Measurements from ENCODE around the gene STPG1. TPM values are rescaled to one million over a fixed set of nuclear protein-coding genes. Genes with fewer than 3 reads are reported as not detected.

Gene STPG1
- total RNA-seq, 1 experiment from 2014 or later = 12.8 TPM

GRCh38 chr1:24336075-24336474, 77.5 kb downstream of the STPG1 start:
- Mint-ChIP-seq H3K27me3 (ENCODE audit: low read depth) (no peaks in the 10 kb centered on the region; the same call in 1 of the 2 replicates), H3K4me1 (peaks cover 49% of the 10 kb centered on the region), H3K27ac (no peak overlapping the region), H3K36me3 (no peaks in the 10 kb centered on the region), H3K4me3 (no peak overlapping the region), H3K9me3 (no peaks in the 10 kb centered on the region)
- TF ChIP-seq JUN (CRISPR knock-in tag; IDR thresholded peaks at IDR 0.05) (no peak), E2F1 (CRISPR knock-in tag; IDR thresholded peaks at IDR 0.05) (no peak), NFATC4 (CRISPR knock-in tag; IDR thresholded peaks at IDR 0.05) (no peak), PRRX2 (CRISPR knock-in tag; IDR thresholded peaks at IDR 0.05) (no peak), USF1 (CRISPR knock-in tag; IDR thresholded peaks at IDR 0.05) (no peak), TEAD1 (CRISPR knock-in tag; IDR thresholded peaks at IDR 0.05) (no peak), TEAD4 (CRISPR knock-in tag; IDR thresholded peaks at IDR 0.05) (no peak), ZNF232 (CRISPR knock-in tag; IDR thresholded peaks at IDR 0.05) (no peak), RELA (CRISPR knock-in tag; IDR thresholded peaks at IDR 0.05; ENCODE audit: borderline replicate concordance) (no peak), ERG (CRISPR knock-in tag; IDR thresholded peaks at IDR 0.05) (no peak), NR2C2 (CRISPR knock-in tag; IDR thresholded peaks at IDR 0.05) (no peak), OVOL2 (CRISPR knock-in tag; IDR thresholded peaks at IDR 0.05; ENCODE audit: borderline replicate concordance) (no peak), HMGA2 (CRISPR knock-in tag; IDR thresholded peaks at IDR 0.05) (no peak), E2F4 (CRISPR knock-in tag; IDR thresholded peaks at IDR 0.05; ENCODE audit: borderline replicate concordance, low read depth) (no peak), ZNF317 (CRISPR knock-in tag; IDR thresholded peaks at IDR 0.05; ENCODE audit: borderline replicate concordance, low read depth) (no peak), USF2 (CRISPR knock-in tag; IDR thresholded peaks at IDR 0.05) (no peak), FOXJ3 (CRISPR knock-in tag; IDR thresholded peaks at IDR 0.05; ENCODE audit: borderline replicate concordance) (no peak), ZNF532 (CRISPR knock-in tag; IDR thresholded peaks at IDR 0.05; ENCODE audit: borderline replicate concordance) (no peak), TCF7 (CRISPR knock-in tag; IDR thresholded peaks at IDR 0.05; ENCODE audit: low read depth) (no peak), CDX4 (CRISPR knock-in tag; IDR thresholded peaks at IDR 0.05; ENCODE audit: borderline replicate concordance) (no peak)
- CTCF ChIA-PET = interaction anchor here (1.6 kb wide), 1 partner anchor 79 kb away, joined by 3 read pairs; the partner anchor contains the start of gene NIPAL3
- ATAC-seq (no peak), DNase-seq (ENCODE audit: low spot score) (no peak)
- POLR2A ChIA-PET = no interaction called here

Measured in WTC11 (cell line).